Inferior parietal cortex (tissue), 1 donor: Measurements from ENCODE around the gene TUT7.
"Not testable (repeated sequence)": the region's sequence is repeated elsewhere in the genome, so short reads cannot be mapped to it uniquely, and the experiment has no call there.

Source experiments
- DNase-seq: peaks from one replicate; pipeline ENCODE4 v3.0.0-alpha.2; 2016; ENCODE audit errors: extremely low spot score

The TUT7 gene

GRCh38 chr9:86304236-86304730, 49.9 kb downstream of the TUT7 start:
- no peak for DNase-seq

- no peak for DNase-seq
These were observed 50.8 kb downstream of the TUT7 start for GRCh38 chr9:86303316-86303975.

- no peak for DNase-seq
These were observed 52.5 kb downstream of the TUT7 start for GRCh38 chr9:86301686-86302085.

GRCh38 chr9:86300701-86301100, 53.5 kb downstream of the TUT7 start:
- DNase-seq, result no peak

DNA sequence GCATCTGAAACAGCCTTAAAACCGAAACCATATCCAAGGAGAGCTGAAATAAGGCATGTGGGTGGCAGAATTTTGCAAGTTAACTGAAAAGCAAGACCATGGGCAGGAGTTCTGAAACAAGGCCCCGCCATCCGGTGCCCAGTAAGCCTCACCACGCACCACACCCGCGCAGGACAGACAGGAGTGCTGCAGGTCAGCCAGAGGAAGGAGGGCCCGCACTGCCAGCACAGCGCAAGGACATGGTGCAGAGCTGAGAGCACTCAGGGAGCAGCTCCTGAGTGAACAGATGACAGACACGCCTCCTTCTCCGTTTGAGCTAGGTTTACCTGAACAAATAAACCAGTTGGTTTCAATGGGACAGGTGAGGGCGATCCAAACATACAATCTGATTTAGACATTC, 55.3 kb downstream of the TUT7 start:
- no peak for DNase-seq

- not testable (repeated sequence) for DNase-seq
These were observed 63.9 kb downstream of the TUT7 start for GRCh38 chr9:86290341-86290740.

DNA sequence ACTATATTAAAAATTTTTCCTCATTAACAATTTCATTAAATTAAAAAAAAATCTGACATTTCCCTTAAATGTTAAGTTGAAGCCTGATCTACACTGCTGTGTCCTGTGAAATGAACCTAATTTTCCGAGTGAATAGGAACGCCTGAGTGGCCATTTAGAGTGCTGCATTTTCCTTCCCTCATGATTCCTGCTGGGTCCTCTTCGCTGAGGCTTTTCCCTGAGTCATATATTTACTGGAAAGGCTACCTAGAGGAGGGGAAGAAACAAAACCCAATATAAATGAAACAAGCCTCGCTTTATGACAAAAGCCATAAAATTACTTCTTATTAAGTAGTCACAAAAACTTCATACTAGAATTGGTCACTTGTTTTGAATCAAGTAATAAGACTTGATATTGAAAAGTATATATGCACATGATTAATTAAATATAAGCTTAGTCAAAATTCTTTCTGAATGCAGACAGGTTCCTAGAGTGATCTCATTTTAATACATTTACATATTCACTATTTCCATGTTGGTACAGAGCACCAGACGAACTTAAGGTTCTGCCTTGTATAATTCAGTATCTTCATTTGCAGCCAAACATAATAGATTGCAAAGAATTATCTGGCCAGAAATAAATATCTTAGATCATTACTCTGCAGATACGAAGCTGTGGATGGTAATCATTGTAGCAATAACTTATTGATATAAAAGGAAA, 65.6 kb downstream of the TUT7 start:
- no peak for DNase-seq

DNA sequence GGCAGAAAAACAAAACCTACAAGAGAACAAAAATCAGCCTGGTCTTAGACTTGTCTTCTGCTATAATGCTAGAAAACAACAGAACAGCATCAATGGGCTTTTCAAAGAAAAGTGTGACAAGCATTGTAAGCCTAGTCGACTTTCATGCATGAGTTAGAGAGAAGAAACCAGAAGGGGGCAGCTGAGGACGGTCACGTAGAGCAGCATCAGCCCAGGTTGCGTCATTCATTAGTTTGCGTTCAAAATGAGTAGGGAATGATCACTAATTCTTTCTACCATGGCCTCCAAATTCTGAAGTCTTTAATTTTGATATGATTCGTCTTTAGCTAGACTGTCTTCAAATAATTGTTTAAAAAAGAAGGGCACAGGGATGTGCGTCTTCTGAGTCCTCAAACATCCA, 67.2 kb downstream of the TUT7 start:
- DNase-seq, result no peak

DNA sequence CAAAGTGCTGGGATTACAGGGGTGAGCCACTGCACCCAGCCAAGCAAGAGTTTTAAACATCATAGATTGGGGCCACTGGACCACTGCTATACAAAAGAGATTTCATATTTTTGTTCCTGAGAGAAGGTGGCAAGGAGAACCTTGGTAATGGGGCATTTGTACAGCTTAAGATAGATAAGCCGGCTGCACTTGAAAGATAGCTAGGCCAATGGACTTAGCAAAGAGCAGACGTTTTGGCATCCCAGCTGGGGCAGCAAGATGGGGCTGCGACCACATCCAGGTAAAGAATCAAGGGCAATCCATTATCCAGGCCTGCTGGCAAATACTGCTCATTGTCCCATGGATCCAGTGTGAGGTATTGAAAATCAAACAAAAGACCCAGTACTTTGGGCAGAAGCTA, 67.9 kb downstream of the TUT7 start:
- DNase-seq, result no peak

GRCh38 chr9:86285261-86285660, 68.9 kb downstream of the TUT7 start:
- no peak for DNase-seq

- DNase-seq, result peak; percentile 64
These were observed 71.2 kb downstream of the TUT7 start for GRCh38 chr9:86282979-86283535.

GRCh38 chr9:86282077-86282978, 71.9 kb downstream of the TUT7 start, which contains the start of gene ISCA1:
ISCA1 (minus strand) TSS chr9:86282538; CDS start chr9:86282458, 80 bp downstream.
- DNase-seq, result peak; percentile 86

DNA sequence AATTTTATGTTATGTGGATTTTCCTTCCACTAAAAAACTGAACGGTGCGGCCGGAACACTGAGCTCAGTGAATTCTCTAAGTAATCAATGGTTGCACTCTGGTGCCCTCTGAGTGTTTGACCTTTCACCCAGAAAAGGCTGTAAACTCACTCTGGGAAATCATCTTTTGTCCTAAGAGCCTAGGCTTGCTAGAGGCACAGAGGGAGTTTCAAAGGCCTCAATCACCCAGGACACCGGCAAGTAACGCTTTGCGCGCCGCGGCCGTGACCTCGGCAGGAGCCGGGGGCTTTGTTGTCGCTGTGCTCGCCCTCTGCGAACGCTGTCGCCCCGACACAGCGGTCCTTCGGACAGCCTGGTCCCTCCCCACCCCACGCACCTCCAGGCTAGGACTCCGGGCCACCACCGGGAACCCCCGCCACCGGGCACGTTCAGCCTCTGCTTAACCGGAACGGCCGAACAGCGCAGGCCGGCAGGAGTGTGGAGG, 72.6 kb downstream of the TUT7 start:
- no peak for DNase-seq

DNA sequence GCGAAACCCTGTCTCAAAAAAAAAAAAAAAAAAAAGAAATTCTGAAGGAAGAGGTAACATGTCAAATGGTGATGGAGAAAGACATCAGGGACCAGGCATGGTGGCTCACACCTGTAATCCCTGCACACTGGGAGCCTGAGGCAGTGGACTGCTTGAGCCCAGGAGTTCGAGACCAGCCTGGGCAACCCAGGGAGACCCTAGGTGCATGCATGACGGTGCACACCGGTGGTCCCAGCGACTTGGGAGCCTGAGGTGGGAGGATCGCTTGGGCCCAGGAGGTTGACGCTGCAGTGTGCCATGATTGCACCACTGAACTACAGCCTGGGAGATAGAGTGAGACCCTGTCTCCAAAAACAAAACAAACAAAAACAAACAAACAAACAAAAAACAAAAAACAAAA, 73.6 kb downstream of the TUT7 start:
- DNase-seq, result no peak

DNA sequence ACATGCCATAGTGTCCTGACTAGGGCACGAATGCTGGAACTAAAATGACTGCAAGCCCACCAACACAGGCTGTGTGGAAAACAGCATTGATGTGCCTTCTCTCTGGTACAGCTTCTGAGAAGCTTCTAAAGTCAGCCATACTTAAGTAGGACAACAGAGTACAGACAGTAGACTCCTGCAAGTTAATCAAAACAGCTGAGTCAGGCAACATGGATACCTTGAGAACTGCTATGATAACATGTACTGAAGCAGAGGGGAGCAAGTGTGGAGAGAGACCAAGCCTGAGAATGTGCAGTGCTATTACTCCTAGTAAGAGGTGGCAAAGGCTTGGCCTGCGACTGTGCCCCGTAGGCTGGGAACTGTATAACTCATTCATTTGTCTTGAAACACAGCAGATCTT, 74.4 kb downstream of the TUT7 start:
- no peak for DNase-seq

DNA sequence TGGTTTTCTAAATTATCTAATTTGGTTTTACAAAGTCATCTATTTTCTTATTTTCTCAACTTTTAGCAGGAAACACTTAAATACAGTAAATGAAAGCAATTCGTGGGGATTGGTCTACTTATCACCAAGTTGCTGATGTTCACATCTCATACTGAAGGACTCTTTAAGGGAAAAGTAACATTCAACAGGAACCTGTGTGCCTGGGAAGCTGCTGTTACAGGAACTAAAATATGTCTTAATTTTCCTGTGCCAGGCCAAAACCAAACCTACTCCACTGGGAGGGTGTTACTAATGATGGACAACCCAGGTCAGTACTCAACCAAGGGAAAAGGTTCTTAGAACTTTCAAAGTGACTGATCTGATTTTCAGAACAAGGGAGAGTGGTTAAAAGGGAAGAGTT, 77.1 kb downstream of the TUT7 start:
- DNase-seq, result no peak

DNA sequence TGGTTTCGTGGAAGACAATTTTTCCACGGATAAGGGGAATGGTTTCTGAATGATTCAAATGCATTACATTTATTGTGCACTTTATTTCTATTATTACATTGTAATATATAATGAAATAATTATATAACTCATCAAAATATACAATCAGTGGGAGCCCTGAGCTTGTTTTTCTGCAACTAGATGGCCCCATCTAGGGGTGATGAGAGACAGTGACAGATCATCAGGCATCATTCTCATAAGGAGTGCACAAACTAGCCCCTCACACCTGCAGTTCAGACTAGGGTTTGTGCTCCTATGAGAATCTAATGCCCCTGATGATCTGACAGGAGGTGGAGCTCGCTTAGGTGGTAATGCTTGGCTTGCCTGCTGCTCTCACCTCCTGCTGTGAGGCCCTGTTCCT, 78.2 kb downstream of the TUT7 start:
- no peak for DNase-seq

GRCh38 chr9:86274821-86275643, 79.2 kb downstream of the TUT7 start:
- no peak for DNase-seq

DNA sequence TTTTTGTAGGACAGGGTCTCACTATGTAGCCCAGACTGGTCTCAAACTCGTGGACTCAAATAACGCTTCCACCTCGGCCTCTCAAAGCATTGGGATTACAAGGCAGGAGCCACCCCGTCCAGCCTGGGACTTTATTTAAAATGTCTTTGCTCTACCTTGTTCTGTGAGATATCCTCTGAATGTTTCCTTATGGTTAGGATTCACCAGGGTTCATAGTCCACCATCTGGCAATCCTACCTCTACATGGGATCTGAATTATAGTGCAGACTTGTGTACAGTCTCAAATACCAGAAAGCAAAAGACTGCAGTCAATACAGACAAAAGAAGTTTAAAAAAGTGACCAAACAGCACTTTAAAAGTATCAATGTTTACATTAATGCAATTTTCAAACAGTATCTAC, 82.0 kb downstream of the TUT7 start:
- DNase-seq, result no peak

DNA sequence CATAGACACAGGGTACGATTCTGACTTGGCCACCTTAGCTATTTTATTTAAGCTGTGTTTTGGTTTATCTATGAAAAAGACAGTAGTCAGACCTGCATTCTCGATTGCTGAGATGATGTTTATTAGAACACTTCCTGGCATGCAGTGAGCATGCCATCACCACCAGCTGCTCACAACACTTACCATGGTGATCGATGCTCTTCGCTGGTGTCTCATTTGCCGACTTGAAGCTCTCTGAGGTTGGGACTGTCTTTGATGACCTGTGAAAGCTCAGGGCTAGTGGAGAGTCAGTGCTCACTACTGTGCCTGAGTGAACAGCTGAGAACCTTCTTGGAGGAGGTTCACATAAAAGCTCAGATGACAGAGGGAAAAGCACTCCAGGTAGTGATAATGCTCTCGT, 90.3 kb downstream of the TUT7 start:
- DNase-seq, result no peak

DNA sequence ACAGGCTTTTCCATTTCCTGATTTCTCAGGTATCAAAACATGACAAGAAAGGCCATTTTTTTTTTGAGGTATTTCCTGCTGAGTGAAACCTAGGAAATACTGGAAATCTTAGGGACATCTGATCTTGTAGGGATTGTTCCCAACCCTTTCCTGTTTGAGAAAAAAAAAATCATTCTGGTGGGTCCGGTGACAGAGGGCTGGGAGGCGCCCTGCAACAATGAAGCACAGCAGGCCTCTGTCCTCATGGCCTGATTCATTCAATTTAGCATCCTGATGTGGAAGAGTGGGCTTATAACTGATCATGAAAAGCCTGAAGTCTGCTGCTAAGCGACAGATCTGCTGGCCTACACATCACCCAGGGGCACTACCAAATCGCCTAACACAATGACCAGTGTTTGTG, 91.7 kb downstream of the TUT7 start:
- DNase-seq, result no peak
